Tibial nerve (tissue), 4 donors: ENCODE measurements around the gene GRK1.

Experiments
- CTCF ChIP-seq, 5 experiments: fragments of 200-600 bp in 3 of 5; fragments of 450-650 bp in 2 of 5; sonication (generic) in 3 of 5; IDR thresholded peaks; one replicate each; pipeline ENCODE4 v1.5.1; 2016 to 2019; ENCODE audit warnings: antibody characterized with exemption in 5 of 5, mild to moderate bottlenecking in 3 of 5, moderate library complexity in 2 of 5
- EP300 ChIP-seq, 2 donors: sonication (generic); formaldehyde crosslinking; IDR thresholded peaks; one replicate each; pipeline ENCODE4 v1.6.1; 2017; ENCODE audit warnings: antibody characterized with exemption in 2 of 2, mild to moderate bottlenecking in 1 of 2
- POLR2A ChIP-seq, 2 donors: fragments of 450-650 bp; IDR thresholded peaks; one replicate each; pipeline ENCODE4 v1.6.1; 2017; ENCODE audit warnings: antibody characterized with exemption in 2 of 2, mild to moderate bottlenecking in 2 of 2, moderate library complexity in 2 of 2

GRCh38 chr13:113777311-113778260, 110.6 kb downstream of the GRK1 start:
- TF ChIP-seq CTCF (IDR thresholded peaks at IDR 0.05) (no peak), EP300 (IDR thresholded peaks at IDR 0.05) (no peak), POLR2A (IDR thresholded peaks at IDR 0.05) (no peak)
